Cardiac fibroblast (primary cell): ENCODE measurements around the gene COLGALT1.
"Not testable (repeated sequence)": the region's sequence is repeated elsewhere in the genome, so short reads cannot be mapped to it uniquely, and the experiment has no call there.

Experiments
- DNase-seq, 2 donors: peaks; one replicate each; pipeline versions ENCODE4 v3.0.0 to v3.0.0-alpha.2; 2010; ENCODE audit warnings: low read depth in 2 of 2
- H3K4me3 ChIP-seq, 2 donors: replicated peaks in 1 of 2; 1 replicate in 1 of 2; 2 replicates in 1 of 2; pipeline ENCODE4 v1.5.1; 2011; ENCODE audit warnings: low read depth in 2 of 2, low read length in 2 of 2, mild to moderate bottlenecking in 2 of 2, moderate library complexity in 1 of 2
- CTCF ChIP-seq: IDR thresholded peaks from one replicate; pipeline ENCODE4 v1.5.1; 2011; ENCODE audit warnings: low read depth, mild to moderate bottlenecking, low read length, inconsistent platforms

The COLGALT1 gene

GRCh38 chr19:17549085-17549740 is 6.2 kb upstream of the COLGALT1 start:
- no peak for TF ChIP-seq CTCF
- no peak overlapping the region for H3K4me3 ChIP-seq
- no peak for DNase-seq

GRCh38 chr19:17550076-17550667 is 5.3 kb upstream of the COLGALT1 start:
- no peak overlapping the region for H3K4me3 ChIP-seq
- DNase-seq = no peak
- TF ChIP-seq CTCF = no peak

GRCh38 chr19:17552735-17553134 is 2.7 kb upstream of the COLGALT1 start:
- H3K4me3 ChIP-seq, DNase-seq: not testable (repeated sequence)

- H3K4me3 ChIP-seq = no peak overlapping the region
- TF ChIP-seq CTCF = no peak
- DNase-seq = peak; percentile 98 to 100
These were observed 2.2 kb upstream of the COLGALT1 start for GRCh38 chr19:17553256-17553655.

- H3K4me3 ChIP-seq = peak overlapping the region; percentile 94 to 96
- no peak for DNase-seq
- TF ChIP-seq CTCF = no peak
These were observed 425 bp upstream of the COLGALT1 start for GRCh38 chr19:17554968-17555479.

GRCh38 chr19:17555929-17556813 is 722 bp downstream of the COLGALT1 start:
- peak; percentile 79 to 81 for DNase-seq
- H3K4me3 ChIP-seq = peak overlapping the region; percentile 94 to 96
- no peak for TF ChIP-seq CTCF

- H3K4me3 ChIP-seq = peak overlapping the region; percentile 94 to 96
- no peak for DNase-seq
- TF ChIP-seq CTCF = no peak
These were observed 1.5 kb downstream of the COLGALT1 start for GRCh38 chr19:17556995-17557394.
